HepG2 (cell line): ENCODE data around the gene ATP2A2. TPM values are rescaled to one million over a fixed set of nuclear protein-coding genes. Genes with fewer than 3 reads are reported as not detected.

Experiments
- ARID4A ChIP-seq: sonication (generic); formaldehyde crosslinking; IDR thresholded peaks from 2 replicates; pipeline ENCODE4 v1.5.0; 2020; ENCODE audit warnings: mild to moderate bottlenecking, missing genetic modification reagents, borderline replicate concordance
- BRCA1 ChIP-seq: sonication (generic); formaldehyde crosslinking; IDR thresholded peaks from 2 replicates; pipeline ENCODE4 v1.4.0; 2020; ENCODE audit warnings: missing genetic modification reagents
- FUBP1 ChIP-seq: sonication (generic); formaldehyde crosslinking; IDR thresholded peaks from 2 replicates; pipeline ENCODE4 v1.5.1; 2020; ENCODE audit warnings: missing genetic modification reagents, mild to moderate bottlenecking, borderline replicate concordance
- GABPB1 ChIP-seq: IDR thresholded peaks from 2 replicates; pipeline ENCODE4 v1.6.1; 2016; ENCODE audit warnings: mild to moderate bottlenecking, missing genetic modification reagents, moderate library complexity, missing compliant biosample characterization
- GMEB1 ChIP-seq: sonication (generic); formaldehyde crosslinking; IDR thresholded peaks from 2 replicates; pipeline ENCODE4 v1.5.1; 2020; ENCODE audit warnings: missing genetic modification reagents, mild to moderate bottlenecking, borderline replicate concordance
- MAFG ChIP-seq: sonication (generic); formaldehyde crosslinking; IDR thresholded peaks from 2 replicates; pipeline ENCODE4 v1.5.1; 2020; ENCODE audit warnings: mild to moderate bottlenecking, missing genetic modification reagents
- PBX2 ChIP-seq: IDR thresholded peaks from 2 replicates; pipeline ENCODE4 v1.6.1; 2016; ENCODE audit warnings: control low read depth
- ZKSCAN5 ChIP-seq: sonication (generic); formaldehyde crosslinking; IDR thresholded peaks from 2 replicates; pipeline ENCODE4 v1.5.1; 2020; ENCODE audit warnings: mild to moderate bottlenecking, missing genetic modification reagents
- ZNF280D ChIP-seq: sonication (generic); formaldehyde crosslinking; IDR thresholded peaks from 2 replicates; pipeline ENCODE4 v1.5.1; 2020; ENCODE audit warnings: mild to moderate bottlenecking, missing genetic modification reagents
- ZNF496 ChIP-seq: sonication (generic); formaldehyde crosslinking; IDR thresholded peaks from 2 replicates; pipeline ENCODE4 v1.8.1; 2023; ENCODE audit warnings: mild to moderate bottlenecking, moderate library complexity, missing genetic modification reagents; ENCODE audit not compliant: insufficient replicate concordance
- ZNF598 ChIP-seq: sonication (generic); formaldehyde crosslinking; IDR thresholded peaks from 2 replicates; pipeline ENCODE4 v1.5.1; 2020; ENCODE audit warnings: mild to moderate bottlenecking, missing genetic modification reagents, borderline replicate concordance
- ZNF607 ChIP-seq: sonication (generic); formaldehyde crosslinking; IDR thresholded peaks from 2 replicates; pipeline ENCODE4 v1.5.1; 2020; ENCODE audit warnings: missing genetic modification reagents, mild to moderate bottlenecking, borderline replicate concordance
- ZSCAN5A ChIP-seq: sonication (generic); formaldehyde crosslinking; IDR thresholded peaks from 2 replicates; pipeline ENCODE4 v1.8.0; 2022; ENCODE audit warnings: mild to moderate bottlenecking, missing genetic modification reagents, borderline replicate concordance
- polyA plus RNA-seq, 8 experiments: library from polyadenylated mRNA; depleted of rRNA in 3 of 8; stranded (reverse) in 7 of 8; unstranded in 1 of 8; fragments of >200 nt; fragmentation: Illumina TruSeq in 4 of 8; extraction: Trizol in 4 of 8; gene quantifications; 2 replicates each; pipeline versions ENCODE4 v1.2.1 to v1.2.3, GENCODE V29; 2011 to 2016; ENCODE audit warnings: low read depth in 4 of 8, missing spikeins in 1 of 8, mixed read lengths in 1 of 8; ENCODE audit not compliant: insufficient read depth in 1 of 8
- total RNA-seq, 5 experiments: library from RNA; depleted of rRNA; stranded (reverse); fragments of >200 nt; fragmentation: Illumina TruSeq; extraction: Trizol; gene quantifications; 2 replicates each; pipeline ENCODE4 v1.2.3, GENCODE V29; 2016; ENCODE audit warnings: low read depth in 1 of 5

The ATP2A2 gene
- total and polyA plus RNA-seq, 2 of the 13 experiments (the other 11 are each of a cell fraction or from before 2014, with no cell fraction given), result 35.4 to 85.5 TPM

- TF ChIP-seq ZNF598, result no peak
- TF ChIP-seq ZNF496, result no peak
- no peak for TF ChIP-seq ZKSCAN5 (CRISPR knock-in tag)
- TF ChIP-seq FUBP1, result no peak
- TF ChIP-seq BRCA1 (CRISPR knock-in tag), result no peak
- 0 out of 2 replicates have a peak, but pooled peaks have one; percentile 20 for TF ChIP-seq ZNF280D
- no peak for TF ChIP-seq MAFG (CRISPR knock-in tag)
- TF ChIP-seq ZNF607 (CRISPR knock-in tag), result 0 out of 2 replicates have a peak, but pooled peaks have one; percentile 68
- TF ChIP-seq ZSCAN5A (CRISPR knock-in tag), result no peak
- TF ChIP-seq PBX2 (CRISPR knock-in tag), result no peak
- peak; percentile 60; the same call in 1 of the 2 replicates for TF ChIP-seq ARID4A
- peak; percentile 37 for TF ChIP-seq GMEB1 (CRISPR knock-in tag)
- peak; percentile 56; the same call in 1 of the 2 replicates for TF ChIP-seq GABPB1 (CRISPR knock-in tag)
Observed at GRCh38 chr12:110280779-110281548, at the start of gene ATP2A2 (continued).
